B cell (primary cell): ENCODE data around the gene TLL2. TPM values are rescaled to one million over a fixed set of nuclear protein-coding genes. Genes with fewer than 3 reads are reported as not detected.
A peak's percentile ranks its signal among the peaks of the same experiment; 100 is the strongest.

Experiments used
- ATAC-seq: fragments of 200-7000 bp; cut with Tn5 transposase; one replicate; pipeline ENCODE4 v1.10.0; 2021; ENCODE audit warnings: low read depth, mild to moderate bottlenecking, moderate number of reproducible peaks, moderate library complexity
- CTCF ChIA-PET: fragments of 350-600 bp; sonication (Branson Sonifier 250); formaldehyde crosslinking; loops from one replicate; lab custom pipeline; 2021; ENCODE audit warnings: antibody characterized with exemption, inconsistent platforms; lab: Charles Lee
- POLR2A ChIA-PET: fragments of 350-600 bp; sonication (Branson Sonifier 250); formaldehyde crosslinking; loops from one replicate; lab custom pipeline; 2021; ENCODE audit warnings: antibody characterized with exemption; lab: Charles Lee
- DNase-seq: peaks from one replicate; pipeline ENCODE4 v3.0.0; 2013
- H2AFZ ChIP-seq: 2 replicates; pipeline ENCODE4 v1.6.1; 2012; ENCODE audit warnings: mild to moderate bottlenecking, low read depth, low read length; ENCODE audit not compliant: insufficient read depth, poor library complexity, severe bottlenecking
- H3K27ac ChIP-seq, 2 donors: 1 replicate in 1 of 2; 2 replicates in 1 of 2; pipeline ENCODE4 v1.5.1; 2012 to 2013; ENCODE audit warnings: low read length in 2 of 2, mild to moderate bottlenecking in 2 of 2, moderate library complexity in 1 of 2
- H3K27me3 ChIP-seq, 4 experiments: fragments of 200-600 bp in 1 of 4; sonication (generic) in 1 of 4; replicated peaks in 1 of 4; 1 replicate in 2 of 4; 2 replicates in 2 of 4; pipeline versions ENCODE4 v1.6.1 to v1.7.0; 2013 to 2016; ENCODE audit warnings: low read length in 3 of 4, mild to moderate bottlenecking in 2 of 4, mixed read lengths in 1 of 4, moderate library complexity in 1 of 4; ENCODE audit not compliant: insufficient read depth in 4 of 4, control insufficient read depth in 3 of 4; ENCODE audit errors: control extremely low read depth in 1 of 4
- H3K36me3 ChIP-seq, 2 experiments: replicated peaks in 1 of 2; 1 replicate in 1 of 2; 2 replicates in 1 of 2; pipeline versions ENCODE4 v1.6.1 to v1.7.1; 2013; ENCODE audit warnings: low read length in 1 of 2; ENCODE audit not compliant: insufficient read depth in 2 of 2, control insufficient read depth in 1 of 2; ENCODE audit errors: control extremely low read depth in 1 of 2, extremely low read depth in 1 of 2
- H3K4me1 ChIP-seq, 2 donors: fragments of 200-600 bp in 1 of 2; sonication (generic) in 1 of 2; 1 replicate in 1 of 2; 2 replicates in 1 of 2; pipeline versions ENCODE4 v1.5.1 to v1.6.1; 2013 to 2017; ENCODE audit warnings: low read length in 2 of 2; ENCODE audit not compliant: control insufficient read depth in 2 of 2, insufficient read depth in 2 of 2
- H3K4me2 ChIP-seq: replicated peaks from 2 replicates; pipeline ENCODE3; 2012; ENCODE audit warnings: mild to moderate bottlenecking, low read depth, low read length; ENCODE audit not compliant: poor library complexity, severe bottlenecking
- H3K4me3 ChIP-seq, 5 experiments: fragments of 200-600 bp in 1 of 5; sonication (generic) in 1 of 5; 1 replicate in 3 of 5; 2 replicates in 2 of 5; pipeline versions ENCODE4 v1.5.1 to v1.7.0; 2011 to 2016; ENCODE audit warnings: low read length in 4 of 5, mild to moderate bottlenecking in 4 of 5, low read depth in 2 of 5, control low read depth in 1 of 5, moderate library complexity in 1 of 5; ENCODE audit not compliant: insufficient read depth in 1 of 5; ENCODE audit errors: control extremely low read depth in 1 of 5, extremely low read depth in 1 of 5
- H3K79me2 ChIP-seq: fragments of 200-600 bp; sonication (generic); one replicate; pipeline ENCODE4 v1.6.0; 2016; ENCODE audit warnings: low read length; ENCODE audit not compliant: control insufficient read depth, insufficient read depth
- H3K9ac ChIP-seq: fragments of 200-600 bp; sonication (generic); 2 replicates; pipeline ENCODE4 v1.6.1; 2017; ENCODE audit warnings: mild to moderate bottlenecking, low read length, moderate library complexity
- H3K9me3 ChIP-seq, 3 donors: one replicate each; pipeline versions ENCODE4 v1.6.1 to v1.7.1; 2013; ENCODE audit warnings: low read length in 2 of 3; ENCODE audit not compliant: control insufficient read depth in 2 of 3, insufficient read depth in 1 of 3; ENCODE audit errors: control extremely low read depth in 1 of 3
- H4K20me1 ChIP-seq: 2 replicates; pipeline ENCODE4 v1.6.0; 2012; ENCODE audit warnings: mild to moderate bottlenecking, low read length; ENCODE audit not compliant: insufficient read depth, control insufficient read depth, poor library complexity, severe bottlenecking
- H3K27ac Mint-ChIP-seq: one replicate; pipeline ENCODE4 v1.8.0; 2021; ENCODE audit warnings: mixed read lengths
- H3K27me3 Mint-ChIP-seq: one replicate; pipeline ENCODE4 v1.8.0; 2021; ENCODE audit warnings: mixed read lengths
- H3K4me1 Mint-ChIP-seq: one replicate; pipeline ENCODE4 v1.8.0; 2021; ENCODE audit warnings: mixed read lengths
- H3K4me3 Mint-ChIP-seq: one replicate; pipeline ENCODE4 v1.8.0; 2021; ENCODE audit warnings: mixed read lengths
- H3K9me3 Mint-ChIP-seq: one replicate; pipeline ENCODE4 v1.8.0; 2022; ENCODE audit warnings: mixed read lengths; ENCODE audit not compliant: insufficient read depth
- EZH2 ChIP-seq: IDR thresholded peaks from 2 replicates; pipeline ENCODE4 v1.6.1; 2012; ENCODE audit warnings: borderline replicate concordance, low read depth, mild to moderate bottlenecking, moderate library complexity, low read length; ENCODE audit not compliant: insufficient read depth, poor library complexity, severe bottlenecking
- WGBS: methylation state at CpG from one replicate; pipeline ENCODE4 v1.1.5; 2013; ENCODE audit warnings: missing lambda C conversion rate; ENCODE audit not compliant: insufficient coverage; 5-methylcytosine and 5-hydroxymethylcytosine counted together
- intact Hi-C: fragments of 100-400 bp; cut with micrococcal nuclease; formaldehyde crosslinking; loops from one replicate; pipeline ENCODE4 v1.10.0; 2022
- polyA plus RNA-seq: library from polyadenylated mRNA; depleted of rRNA; stranded (reverse); fragments of >200 nt; gene quantifications from 2 replicates; pipeline ENCODE4 v1.2.3, GENCODE V29; 2012
- total RNA-seq, 2 donors: library from RNA; stranded (reverse); fragments of 120-200 nt in 1 of 2; gene quantifications; 1 replicate in 1 of 2; 2 replicates in 1 of 2; pipeline versions ENCODE4 v1.2.3 to v1.2.4, GENCODE V29; 2013 to 2022
- TF ChIP-seq, protein P1 (sequence below): fragments of 200-600 bp; IDR thresholded peaks from one replicate; pipeline ENCODE4 v1.8.0; 2022; ENCODE audit warnings: antibody characterized with exemption, mild to moderate bottlenecking

The TLL2 gene
- total and polyA plus RNA-seq, 2 donors (not counting 1 experiment from before 2014, with no cell fraction given): 0.13 to 0.47 TPM

DNA sequence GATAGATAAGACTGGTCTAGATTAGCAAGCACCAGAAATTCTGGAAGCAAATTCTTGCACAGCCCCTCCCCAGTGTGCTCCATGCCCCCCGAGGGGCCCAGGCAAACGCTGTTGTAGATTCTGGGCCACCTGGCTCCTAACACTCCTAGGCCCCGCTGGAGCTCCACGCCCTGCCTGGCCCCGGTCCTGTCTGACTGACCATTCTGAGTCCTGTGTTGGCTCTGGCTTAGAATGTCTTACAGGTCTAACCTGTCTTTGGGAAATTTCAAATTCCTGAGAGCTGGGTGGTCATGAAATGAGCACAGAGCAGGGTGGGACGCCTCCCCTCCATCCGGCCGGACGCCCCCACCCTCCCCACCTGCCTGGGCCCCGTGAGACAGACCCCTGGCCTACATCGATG, 142.4 kb downstream of the TLL2 start:
- ATAC-seq (no peak), DNase-seq (no peak)
- Histone ChIP-seq H3K4me3 (no peak overlapping the region), H3K36me3 (no peaks in the 10 kb centered on the region), H3K27ac (no peak overlapping the region), H3K9me3 (no peaks in the 10 kb centered on the region), H4K20me1 (no peaks in the 10 kb centered on the region), H3K4me1 (peaks cover 6 to 13% of the 10 kb centered on the region in 2 donors), H3K79me2 (no peaks in the 10 kb centered on the region), H3K27me3 (peaks cover 0 to 8% (median 0%) of the 10 kb centered on the region in 4 experiments), H3K9ac (no peak overlapping the region), H3K4me2 (no peak overlapping the region), H2AFZ (no peak overlapping the region)
- H3K27me3 Mint-ChIP-seq: peaks cover 24% of the 10 kb centered on the region
- peaks cover 15% of the 10 kb centered on the region for H3K4me1 Mint-ChIP-seq
- intact Hi-C loops: no loop called here
- CTCF ChIA-PET: interaction anchor here (0.7 to 3.1 kb wide), 13 partner anchors 8 to 839 kb away, joined by 3 to 17 read pairs (median 5); no protein-coding TSS in a partner anchor
- H3K4me3 Mint-ChIP-seq: no peak overlapping the region
- TF ChIP-seq EZH2: no peak
- TF ChIP-seq, protein P1, sequence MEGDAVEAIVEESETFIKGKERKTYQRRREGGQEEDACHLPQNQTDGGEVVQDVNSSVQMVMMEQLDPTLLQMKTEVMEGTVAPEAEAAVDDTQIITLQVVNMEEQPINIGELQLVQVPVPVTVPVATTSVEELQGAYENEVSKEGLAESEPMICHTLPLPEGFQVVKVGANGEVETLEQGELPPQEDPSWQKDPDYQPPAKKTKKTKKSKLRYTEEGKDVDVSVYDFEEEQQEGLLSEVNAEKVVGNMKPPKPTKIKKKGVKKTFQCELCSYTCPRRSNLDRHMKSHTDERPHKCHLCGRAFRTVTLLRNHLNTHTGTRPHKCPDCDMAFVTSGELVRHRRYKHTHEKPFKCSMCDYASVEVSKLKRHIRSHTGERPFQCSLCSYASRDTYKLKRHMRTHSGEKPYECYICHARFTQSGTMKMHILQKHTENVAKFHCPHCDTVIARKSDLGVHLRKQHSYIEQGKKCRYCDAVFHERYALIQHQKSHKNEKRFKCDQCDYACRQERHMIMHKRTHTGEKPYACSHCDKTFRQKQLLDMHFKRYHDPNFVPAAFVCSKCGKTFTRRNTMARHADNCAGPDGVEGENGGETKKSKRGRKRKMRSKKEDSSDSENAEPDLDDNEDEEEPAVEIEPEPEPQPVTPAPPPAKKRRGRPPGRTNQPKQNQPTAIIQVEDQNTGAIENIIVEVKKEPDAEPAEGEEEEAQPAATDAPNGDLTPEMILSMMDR: no peak
- WGBS: 99% methylated on average over 10 of the region's 11 CpGs
- POLR2A ChIA-PET: interaction anchor here (0.7 kb wide), 1 partner anchor 22 kb away, joined by 4 read pairs; no protein-coding TSS in a partner anchor
- H3K27ac Mint-ChIP-seq: no peak overlapping the region
- H3K9me3 Mint-ChIP-seq: no peaks in the 10 kb centered on the region

DNA sequence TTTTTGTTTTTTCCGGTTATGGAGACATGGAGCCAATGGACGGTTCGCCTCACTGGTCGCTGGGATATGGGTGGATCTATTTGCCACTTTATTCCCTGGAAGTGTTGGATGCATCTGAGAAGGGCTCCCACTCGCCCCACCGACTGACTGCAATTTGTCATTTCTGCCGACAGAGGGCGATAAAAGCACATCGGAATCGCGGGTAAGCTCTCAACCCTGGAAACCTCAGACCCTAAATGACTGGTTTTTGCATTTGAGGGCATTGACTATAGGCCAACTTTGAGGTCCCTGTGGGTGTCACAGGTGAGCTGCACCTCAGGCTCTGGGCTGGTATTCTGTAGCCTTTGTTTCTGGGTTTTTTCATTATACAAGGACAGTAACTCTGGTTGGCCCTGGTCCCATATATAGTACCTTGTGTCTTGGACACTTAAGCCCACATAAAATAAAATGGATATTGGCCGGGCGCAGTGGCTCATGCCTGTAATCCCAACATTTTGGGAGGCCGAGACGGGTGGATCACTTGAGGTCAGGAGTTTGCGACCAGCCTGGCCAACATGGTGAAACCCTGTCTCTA, 143.1 kb downstream of the TLL2 start:
- Histone ChIP-seq H3K9ac (no peak overlapping the region), H3K27ac (no peak overlapping the region), H4K20me1 (no peaks in the 10 kb centered on the region), H3K79me2 (no peaks in the 10 kb centered on the region), H3K4me3 (no peak overlapping the region), H2AFZ (no peak overlapping the region), H3K27me3 (peaks cover 0 to 8% (median 0%) of the 10 kb centered on the region in 4 experiments), H3K9me3 (no peaks in the 10 kb centered on the region), H3K4me2 (no peak overlapping the region), H3K36me3 (no peaks in the 10 kb centered on the region), H3K4me1 (peaks cover 6 to 13% of the 10 kb centered on the region in 2 donors)
- TF ChIP-seq, protein P1: peak; percentile 85
- TF ChIP-seq EZH2: no peak
- CTCF ChIA-PET: interaction anchor here (0.6 to 3.1 kb wide), 23 partner anchors 9 to 840 kb away, joined by 3 to 17 read pairs (median 4); no protein-coding TSS in a partner anchor
- ATAC-seq (no peak), DNase-seq (peak; percentile 73)
- Mint-ChIP-seq H3K9me3 (no peaks in the 10 kb centered on the region), H3K27ac (no peak overlapping the region), H3K4me3 (no peak overlapping the region), H3K4me1 (peaks cover 14% of the 10 kb centered on the region), H3K27me3 (peaks cover 23% of the 10 kb centered on the region)
- intact Hi-C loops: no loop called here
- POLR2A ChIA-PET: interaction anchor here (0.7 kb wide), 1 partner anchor 22 kb away, joined by 4 read pairs; no protein-coding TSS in a partner anchor
- WGBS: 13% methylated on average over 11 of the region's 16 CpGs
